Gastrocnemius medialis (tissue), 4 donors: Measurements from ENCODE around the gene MADCAM1. TPM values are rescaled to one million over a fixed set of nuclear protein-coding genes. Genes with fewer than 3 reads are reported as not detected.

Experiments used
- ATAC-seq, 2 donors: fragments of 150-250 bp; one replicate each; pipeline ENCODE4 v1.9.1; 2016
- DNase-seq, 2 donors: peaks; one replicate each; pipeline ENCODE4 v3.0.0-alpha.2; 2019
- H3K27ac ChIP-seq, 4 donors: fragments of 200-600 bp; sonication (generic); 1 replicate in 1 of 4; 2 replicates in 3 of 4; pipeline ENCODE4 v1.5.1; 2016 to 2018; ENCODE audit warnings: mild to moderate bottlenecking in 2 of 4, moderate library complexity in 1 of 4
- H3K27me3 ChIP-seq, 3 donors: fragments of 200-600 bp; sonication (generic) in 2 of 3; 1 replicate in 1 of 3; 2 replicates in 2 of 3; pipeline versions ENCODE4 v1.5.1 to v1.6.0; 2016 to 2019; ENCODE audit warnings: mild to moderate bottlenecking in 1 of 3, moderate library complexity in 1 of 3
- H3K36me3 ChIP-seq, 2 donors: fragments of 200-600 bp; sonication (generic) in 1 of 2; one replicate each; pipeline ENCODE4 v1.5.1; 2017 to 2018
- H3K4me1 ChIP-seq, 2 donors: fragments of 200-600 bp; sonication (generic) in 1 of 2; one replicate each; pipeline ENCODE4 v1.5.1; 2016 to 2017; ENCODE audit warnings: mild to moderate bottlenecking in 2 of 2
- H3K4me3 ChIP-seq, 4 donors: fragments of 200-600 bp; sonication (generic) in 3 of 4; 1 replicate in 1 of 4; 2 replicates in 3 of 4; pipeline ENCODE4 v1.5.1; 2016 to 2019; ENCODE audit warnings: mild to moderate bottlenecking in 2 of 4
- H3K9me3 ChIP-seq, 3 donors: fragments of 200-600 bp; sonication (generic) in 2 of 3; 1 replicate in 1 of 3; 2 replicates in 2 of 3; pipeline ENCODE4 v1.5.1; 2016 to 2019
- CTCF ChIP-seq, 5 experiments: fragments of 450-650 bp in 3 of 5; fragments of 200-600 bp in 2 of 5; sonication (generic) in 2 of 5; IDR thresholded peaks in 4 of 5; conservative IDR thresholded peaks in 1 of 5; 1 replicate in 4 of 5; 2 replicates in 1 of 5; pipeline ENCODE4 v1.5.1; 2016 to 2019; ENCODE audit warnings: antibody characterized with exemption in 5 of 5, mild to moderate bottlenecking in 3 of 5, moderate library complexity in 3 of 5
- POLR2A ChIP-seq, 2 donors: fragments of 450-650 bp; IDR thresholded peaks; one replicate each; pipeline ENCODE4 v1.6.1; 2017; ENCODE audit warnings: antibody characterized with exemption in 2 of 2, mild to moderate bottlenecking in 2 of 2, moderate library complexity in 2 of 2
- in situ Hi-C, 4 donors: fragments of 200-750 bp; cut with MboI; loops; one replicate each; pipeline versions ENCODE4 v1.15.0 to v1.8.0; 2017; ENCODE audit warnings: low sequenced_read_pairs in 4 of 4
- intact Hi-C: fragments of 100-400 bp; cut with DNase I; formaldehyde crosslinking; loops from one replicate; pipeline ENCODE4 v1.15.1; 2023; ENCODE audit warnings: low total_unique reads
- total RNA-seq, 4 donors: library from RNA; depleted of rRNA; stranded (reverse); fragments of >200 nt; gene quantifications; one replicate each; pipeline versions ENCODE4 v1.1.0 to v1.2.3, GENCODE V29; 2016

MADCAM1 gene
- total RNA-seq, 4 donors from 2014 or later = 0.18 TPM; not detected in 3

- intact Hi-C loops = loop anchor here (1.0 to 5.0 kb wide), 8 partner anchors 17 to 291 kb away; partner anchors contain the start of genes CDC34, MIER2, POLRMT and PTBP1
- TF ChIP-seq POLR2A (IDR thresholded peaks at IDR 0.05) (no peak), CTCF (IDR thresholded peaks at IDR 0.05 in 4 of 5, conservative IDR thresholded peaks at IDR 0.05 in 1 of 5) (peak; percentile 93 to 97 (median 96))
- in situ Hi-C loops = no loop called here
- H3K4me1 ChIP-seq = peaks cover 14 to 25% of the 10 kb centered on the region in 2 donors
- no peaks in the 10 kb centered on the region for H3K27me3 ChIP-seq
- peak; percentile 99 for DNase-seq
- peaks cover 0 to 6% of the 10 kb centered on the region in 2 donors for H3K36me3 ChIP-seq
- no peaks in the 10 kb centered on the region for H3K9me3 ChIP-seq
- H3K27ac ChIP-seq = peak overlapping the region; percentile 90 to 99 (median 91)
- peak; percentile 94 to 96 for ATAC-seq
- H3K4me3 ChIP-seq = peak overlapping the region; percentile 88 to 100 (median 96)
Measured at GRCh38 chr19:506404-507285, 10.4 kb downstream of the MADCAM1 start.

- in situ Hi-C loops = no loop called here
- Histone ChIP-seq H3K27me3 (no peaks in the 10 kb centered on the region), H3K4me3 (peak within 1 kb of the TSS; percentile 88 to 100 (median 96)), H3K9me3 (no peaks in the 10 kb centered on the region), H3K27ac (peak within 1 kb of the TSS; percentile 90 to 99 (median 91)), H3K4me1 (peaks cover 14 to 25% of the 10 kb centered on the region in 2 donors), H3K36me3 (peaks cover 0 to 6% of the 10 kb centered on the region in 2 donors)
- peak; percentile 91 to 93 for ATAC-seq
- peak in 1 of 5 experiments; percentile 8 for TF ChIP-seq CTCF (IDR thresholded peaks at IDR 0.05 in 4 of 5, conservative IDR thresholded peaks at IDR 0.05 in 1 of 5)
- TF ChIP-seq POLR2A (IDR thresholded peaks at IDR 0.05) = peak; percentile 27 to 34
- intact Hi-C loops = loop anchor here (1.0 to 5.0 kb wide), 7 partner anchors 18 to 290 kb away; partner anchors contain the start of genes CDC34, MIER2, POLRMT and PTBP1
- DNase-seq = peak; percentile 51 to 54
Measured at GRCh38 chr19:507286-508203, 11.3 kb downstream of the MADCAM1 start, which contains the start of gene TPGS1. Gene TPGS1 (plus strand): TSS chr19:507497. CDS start chr19:507507, 10 bp downstream.

GRCh38 chr19:508204-509150 is 12.2 kb downstream of the MADCAM1 start:
- in situ Hi-C loops = no loop called here
- Histone ChIP-seq H3K4me1 (peaks cover 14 to 25% of the 10 kb centered on the region in 2 donors), H3K27me3 (no peaks in the 10 kb centered on the region), H3K4me3 (peak overlapping the region; percentile 88 to 100 (median 96)), H3K27ac (peak overlapping the region in 3 of 4 donors; percentile 90 to 99 (median 92)), H3K36me3 (peaks cover 0 to 6% of the 10 kb centered on the region in 2 donors), H3K9me3 (no peaks in the 10 kb centered on the region)
- TF ChIP-seq CTCF (IDR thresholded peaks at IDR 0.05 in 4 of 5, conservative IDR thresholded peaks at IDR 0.05 in 1 of 5) (no peak), POLR2A (IDR thresholded peaks at IDR 0.05) (no peak)
- DNase-seq = no peak
- no peak for ATAC-seq
- intact Hi-C loops = loop anchor here (5.0 kb wide), 1 partner anchor 124 kb away; the partner anchor contains the start of gene POLRMT
